GM12878 (cell line): ENCODE measurements around the gene CDKN3. TPM values are rescaled to one million over a fixed set of nuclear protein-coding genes. Genes with fewer than 3 reads are reported as not detected.

Source experiments
- ATAC-seq: fragments of 200-7000 bp; cut with Tn5 transposase; 3 replicates; pipeline ENCODE4 v1.9.1; 2020; ENCODE audit warnings: mild to moderate bottlenecking, moderate library complexity
- BruUV-seq: library from RNA; stranded (reverse); fragments of 400-500 nt; replicated peaks from 2 replicates; lab custom pipeline; 2021; lab: Mats Ljungman, UMichigan
- CTCF ChIA-PET: fragments of 300-600 bp; sonication (Branson Sonifier 250); formaldehyde crosslinking; extraction: SDS; loops from one replicate; lab custom pipeline; 2021; ENCODE audit warnings: inconsistent platforms; lab: Yijun Ruan, JAX
- POLR2A ChIA-PET: fragments of 350-600 bp; formaldehyde crosslinking; extraction: SDS; loops from one replicate; lab custom pipeline; 2021; ENCODE audit warnings: inconsistent platforms; lab: Charles Lee
- RAD21 ChIA-PET: fragments of 300-600 bp; sonication (Branson Sonifier 250); formaldehyde crosslinking; loops from one replicate; lab custom pipeline; 2023; ENCODE audit warnings: antibody characterized with exemption; ENCODE audit not compliant: unreplicated experiment; lab: Charles Lee
- SMC1A ChIA-PET: fragments of 300-600 bp; sonication (Branson Sonifier 250); formaldehyde crosslinking; loops from one replicate; lab custom pipeline; 2023; ENCODE audit not compliant: unreplicated experiment, uncharacterized antibody; lab: Charles Lee
- DNase-seq: peaks from one replicate; pipeline ENCODE4 v3.0.0-alpha.2; 2011; ENCODE audit warnings: low read depth, low spot score
- FAIRE-seq: peaks from 3 replicates; lab custom pipeline; 2011; peaks lifted over from hg19 to GRCh38; lab: Jason Lieb, UNC
- H2AFZ ChIP-seq: 2 replicates; pipeline ENCODE4 v1.6.0; 2011; ENCODE audit warnings: low read depth, low read length, control low read depth; ENCODE audit not compliant: control insufficient read depth
- H3K27ac ChIP-seq: 2 replicates; pipeline ENCODE4 v1.5.1; 2011; ENCODE audit warnings: control low read depth; ENCODE audit not compliant: control insufficient read depth, insufficient read depth
- H3K27me3 ChIP-seq, 2 experiments: replicated peaks in 1 of 2; 2 replicates each; pipeline versions ENCODE4 v1.6.0 to v1.6.1; 2011; ENCODE audit warnings: low read length in 1 of 2; ENCODE audit not compliant: control insufficient read depth in 2 of 2, insufficient read depth in 2 of 2
- H3K36me3 ChIP-seq, 2 experiments: 2 replicates each; pipeline ENCODE4 v1.5.1; 2011; ENCODE audit warnings: low read length in 1 of 2; ENCODE audit not compliant: control insufficient read depth in 2 of 2, insufficient read depth in 2 of 2
- H3K4me1 ChIP-seq: 2 replicates; pipeline ENCODE4 v1.6.1; 2011; ENCODE audit warnings: mild to moderate bottlenecking, low read length, moderate library complexity, mixed read lengths; ENCODE audit not compliant: control insufficient read depth, insufficient read depth
- H3K4me2 ChIP-seq: 2 replicates; pipeline ENCODE4 v1.6.0; 2011; ENCODE audit warnings: control low read depth; ENCODE audit not compliant: control insufficient read depth, insufficient read depth
- H3K4me3 ChIP-seq: fragments of 200-600 bp; sonication (generic); 2 replicates; pipeline ENCODE4 v1.5.1; 2016
- H3K79me2 ChIP-seq: 2 replicates; pipeline ENCODE4 v1.6.0; 2011; ENCODE audit warnings: low read length; ENCODE audit not compliant: control insufficient read depth, insufficient read depth
- H3K9ac ChIP-seq: 2 replicates; pipeline ENCODE4 v1.8.0; 2011; ENCODE audit warnings: low read length, control low read depth, mixed read lengths; ENCODE audit not compliant: control insufficient read depth, insufficient read depth
- H3K9me3 ChIP-seq: replicated peaks from 3 replicates; pipeline ENCODE4 v1.5.1; 2011; ENCODE audit warnings: mild to moderate bottlenecking, low read length; ENCODE audit not compliant: control insufficient read depth, insufficient read depth
- H4K20me1 ChIP-seq: 2 replicates; pipeline ENCODE4 v1.6.0; 2011; ENCODE audit not compliant: control insufficient read depth, insufficient read depth
- NRF1 ChIP-seq: conservative IDR thresholded peaks from 2 replicates; pipeline ENCODE4 v1.6.1; 2011; ENCODE audit warnings: mild to moderate bottlenecking, low read depth, low read length, improper control_type of control experiment
- SIN3A ChIP-seq: IDR thresholded peaks from 2 replicates; pipeline ENCODE4 v1.6.1; 2012; ENCODE audit warnings: low read depth, low read length, improper control_type of control experiment
- TCF3 ChIP-seq: IDR thresholded peaks from 2 replicates; pipeline ENCODE4 v1.6.1; 2012; ENCODE audit warnings: low read depth, mild to moderate bottlenecking, low read length, borderline replicate concordance; ENCODE audit not compliant: insufficient read depth
- YY1 ChIP-seq: IDR thresholded peaks from 2 replicates; pipeline ENCODE4 v1.6.1; 2011; ENCODE audit warnings: low read depth, mild to moderate bottlenecking, low read length
- WGBS: methylation state at CpG from one replicate; pipeline ENCODE4 v1.1.6; 2016; ENCODE audit warnings: low lambda C conversion rate; ENCODE audit not compliant: insufficient replicate concordance, insufficient coverage; ENCODE audit errors: missing lambda C conversion rate; 5-methylcytosine and 5-hydroxymethylcytosine counted together
- in situ Hi-C: fragments of 300-500 bp; cut with MboI; formaldehyde crosslinking; loops from 9 replicates; pipeline ENCODE4 v1.14.3; 2018; ENCODE audit warnings: mixed read lengths
- intact Hi-C: fragments of 100-400 bp; cut with micrococcal nuclease; formaldehyde crosslinking; loops from one replicate; pipeline ENCODE4 v1.14.2; 2022; ENCODE audit not compliant: unreplicated experiment
- polyA plus RNA-seq, 11 experiments: library from polyadenylated mRNA; depleted of rRNA in 4 of 11; unstranded in 6 of 11; stranded (reverse) in 5 of 11; fragments of >200 nt; fragmentation: Nextera tagmentation in 4 of 11; fragmentation: Illumina TruSeq in 1 of 11; extraction: Ambion mirVana in 4 of 11; extraction: Trizol in 1 of 11; gene quantifications; 1 replicate in 1 of 11; 2 replicates in 10 of 11; pipeline versions ENCODE4 v1.2.1 to v1.2.3, GENCODE V29; 2011 to 2016; ENCODE audit warnings: inconsistent platforms in 2 of 11, missing spikeins in 2 of 11, low read depth in 1 of 11
- total RNA-seq, 4 experiments: library from RNA; depleted of rRNA in 3 of 4; stranded (reverse); fragments of >200 nt in 3 of 4; fragmentation: Illumina TruSeq in 1 of 4; extraction: Trizol in 1 of 4; gene quantifications; 2 replicates each; pipeline versions ENCODE4 v1.2.1 to v1.2.3, GENCODE V29; 2013 to 2021
- TF ChIP-seq, protein P1 (sequence below): fragments of 450-650 bp; formaldehyde crosslinking; IDR thresholded peaks from 2 replicates; pipeline ENCODE4 v1.4.0; 2022; ENCODE audit warnings: mild to moderate bottlenecking, moderate library complexity

Gene CDKN3
- total and polyA plus RNA-seq, 10 of the 15 experiments (the other 5 are each of a cell fraction or from before 2014, with no cell fraction given), result 54.9 to 197 (median 111) TPM

DNA sequence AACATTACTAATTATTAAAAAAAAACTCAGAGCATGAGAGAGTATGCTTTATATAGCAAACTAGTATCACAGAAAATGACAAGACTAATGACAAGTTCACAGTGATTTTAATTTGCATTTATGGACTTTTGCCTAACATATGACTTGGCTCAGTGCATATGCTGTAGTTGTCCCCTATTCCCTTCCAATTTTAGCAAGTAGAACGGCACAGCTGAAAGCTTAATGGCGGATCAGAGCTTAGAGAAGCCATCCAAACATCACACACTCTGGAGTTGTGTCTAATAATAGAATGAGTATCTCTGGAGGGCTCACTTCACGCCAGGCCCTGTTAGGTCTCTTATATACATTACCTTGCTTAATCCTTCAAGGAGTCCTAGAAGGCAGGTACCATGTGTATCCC is 31.1 kb downstream of the CDKN3 start:
- no peaks in the 10 kb centered on the region for H3K9me3 ChIP-seq
- H3K36me3 ChIP-seq, result peaks cover 8 to 20% of the 10 kb centered on the region in 2 experiments
- H3K27me3 ChIP-seq, result no peaks in the 10 kb centered on the region
- H3K27ac ChIP-seq, result no peak overlapping the region
- in situ Hi-C loops, result no loop called here
- WGBS, result 94% methylated on average over 3 of the region's 3 CpGs
- no peak overlapping the region for H2AFZ ChIP-seq
- SMC1A ChIA-PET, result no interaction called here
- DNase-seq (no peak), FAIRE-seq (no peak), ATAC-seq (no peak)
- POLR2A ChIA-PET, result no interaction called here
- H3K79me2 ChIP-seq, result peaks cover 11% of the 10 kb centered on the region
- intact Hi-C loops, result no loop called here
- H4K20me1 ChIP-seq, result no peaks in the 10 kb centered on the region
- no peak overlapping the region for H3K9ac ChIP-seq
- BruUV-seq, result no TSS peak
- H3K4me3 ChIP-seq, result no peak overlapping the region
- RAD21 ChIA-PET, result no interaction called here
- no peaks in the 10 kb centered on the region for H3K4me1 ChIP-seq
- no peak overlapping the region for H3K4me2 ChIP-seq
- CTCF ChIA-PET, result interaction anchor here (1.3 kb wide), 1 partner anchor 8 kb away, joined by 4 read pairs; no protein-coding TSS in a partner anchor
- TF ChIP-seq, protein P1, sequence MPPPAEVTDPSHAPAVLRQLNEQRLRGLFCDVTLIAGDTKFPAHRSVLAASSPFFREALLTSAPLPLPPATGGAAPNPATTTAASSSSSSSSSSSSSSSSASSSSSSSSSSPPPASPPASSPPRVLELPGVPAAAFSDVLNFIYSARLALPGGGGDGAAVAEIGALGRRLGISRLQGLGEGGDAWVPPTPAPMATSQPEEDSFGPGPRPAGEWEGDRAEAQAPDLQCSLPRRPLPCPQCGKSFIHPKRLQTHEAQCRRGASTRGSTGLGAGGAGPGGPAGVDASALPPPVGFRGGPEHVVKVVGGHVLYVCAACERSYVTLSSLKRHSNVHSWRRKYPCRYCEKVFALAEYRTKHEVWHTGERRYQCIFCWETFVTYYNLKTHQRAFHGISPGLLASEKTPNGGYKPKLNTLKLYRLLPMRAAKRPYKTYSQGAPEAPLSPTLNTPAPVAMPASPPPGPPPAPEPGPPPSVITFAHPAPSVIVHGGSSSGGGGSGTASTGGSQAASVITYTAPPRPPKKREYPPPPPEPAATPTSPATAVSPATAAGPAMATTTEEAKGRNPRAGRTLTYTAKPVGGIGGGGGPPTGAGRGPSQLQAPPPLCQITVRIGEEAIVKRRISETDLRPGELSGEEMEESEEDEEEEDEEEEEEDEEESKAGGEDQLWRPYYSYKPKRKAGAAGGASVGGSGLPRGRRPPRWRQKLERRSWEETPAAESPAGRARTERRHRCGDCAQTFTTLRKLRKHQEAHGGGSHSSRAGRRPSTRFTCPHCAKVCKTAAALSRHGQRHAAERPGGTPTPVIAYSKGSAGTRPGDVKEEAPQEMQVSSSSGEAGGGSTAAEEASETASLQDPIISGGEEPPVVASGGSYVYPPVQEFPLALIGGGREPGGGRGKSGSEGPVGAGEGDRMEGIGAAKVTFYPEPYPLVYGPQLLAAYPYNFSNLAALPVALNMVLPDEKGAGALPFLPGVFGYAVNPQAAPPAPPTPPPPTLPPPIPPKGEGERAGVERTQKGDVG (CRISPR knock-in tag), result no peak
- no peak for TF ChIP-seq TCF3
- no peak for TF ChIP-seq SIN3A
- TF ChIP-seq NRF1, result no peak
- TF ChIP-seq YY1, result no peak
